Measurements from ENCODE around the gene LSM3. TPM values are rescaled to one million over a fixed set of nuclear protein-coding genes. Genes with fewer than 3 reads are reported as not detected.

LSM3 gene
- total RNA-seq, 2 donors from 2014 or later: 4.9 TPM

GRCh38 chr3:14239940-14240339 is 61.3 kb downstream of the LSM3 start:
- Histone ChIP-seq H3K36me3 (no peaks in the 10 kb centered on the region), H3K27ac (no peak overlapping the region), H3K4me1 (ENCODE audit: control insufficient read depth in 1 of 2, low read depth in 2 of 2) (peaks cover 0 to 5% of the 10 kb centered on the region in 2 donors), H3K4me3 (no peak overlapping the region), H3K27me3 (replicated peaks; ENCODE audit: insufficient read depth) (no peaks in the 10 kb centered on the region), H3K9me3 (no peaks in the 10 kb centered on the region)
- no peak for DNase-seq (ENCODE audit: low spot score)
- TF ChIP-seq CTCF (IDR thresholded peaks at IDR 0.05): no peak
- ATAC-seq (ENCODE audit: insufficient number of reproducible peaks, low FRiP score, low read depth): no peak

- Histone ChIP-seq H3K9me3 (no peaks in the 10 kb centered on the region), H3K27ac (no peak overlapping the region), H3K4me3 (no peak overlapping the region), H3K27me3 (replicated peaks; ENCODE audit: insufficient read depth) (no peaks in the 10 kb centered on the region), H3K4me1 (ENCODE audit: control insufficient read depth in 1 of 2, low read depth in 2 of 2) (peaks cover 0 to 5% of the 10 kb centered on the region in 2 donors), H3K36me3 (no peaks in the 10 kb centered on the region)
- no peak for TF ChIP-seq CTCF (IDR thresholded peaks at IDR 0.05)
- DNase-seq (ENCODE audit: low spot score) (no peak), ATAC-seq (ENCODE audit: insufficient number of reproducible peaks, low FRiP score, low read depth) (no peak)
Observed at GRCh38 chr3:14240366-14240765, 61.7 kb downstream of the LSM3 start.

GRCh38 chr3:14241716-14242115 is 63.1 kb downstream of the LSM3 start:
- TF ChIP-seq CTCF (IDR thresholded peaks at IDR 0.05): no peak
- H3K4me1 ChIP-seq (ENCODE audit: control insufficient read depth in 1 of 2, low read depth in 2 of 2): peaks cover 0 to 5% of the 10 kb centered on the region in 2 donors
- no peak for DNase-seq (ENCODE audit: low spot score)

GRCh38 chr3:14242490-14243311 is 64.1 kb downstream of the LSM3 start:
- H3K4me3 ChIP-seq: no peak overlapping the region
- TF ChIP-seq CTCF (IDR thresholded peaks at IDR 0.05): no peak
- ATAC-seq (ENCODE audit: insufficient number of reproducible peaks, low FRiP score, low read depth) (no peak), DNase-seq (ENCODE audit: low spot score) (no peak)
- no peaks in the 10 kb centered on the region for H3K36me3 ChIP-seq
- no peaks in the 10 kb centered on the region for H3K27me3 ChIP-seq (replicated peaks; ENCODE audit: insufficient read depth)
- no peaks in the 10 kb centered on the region for H3K9me3 ChIP-seq
- H3K27ac ChIP-seq: no peak overlapping the region
- H3K4me1 ChIP-seq (ENCODE audit: control insufficient read depth in 1 of 2, low read depth in 2 of 2): peaks cover 0 to 2% of the 10 kb centered on the region in 2 donors

More at GRCh38 chr3:14241716-14242115, 63.1 kb downstream of the LSM3 start:
- Histone ChIP-seq H3K27me3 (replicated peaks; ENCODE audit: insufficient read depth) (no peaks in the 10 kb centered on the region), H3K4me3 (no peak overlapping the region), H3K9me3 (no peaks in the 10 kb centered on the region), H3K27ac (no peak overlapping the region), H3K36me3 (no peaks in the 10 kb centered on the region)
- ATAC-seq (ENCODE audit: insufficient number of reproducible peaks, low FRiP score, low read depth): no peak

GRCh38 chr3:14243782-14244181 is 65.2 kb downstream of the LSM3 start:
- H3K4me3 ChIP-seq: no peak overlapping the region
- no peaks in the 10 kb centered on the region for H3K27me3 ChIP-seq (replicated peaks; ENCODE audit: insufficient read depth)
- TF ChIP-seq CTCF (IDR thresholded peaks at IDR 0.05): no peak
- no peaks in the 10 kb centered on the region for H3K4me1 ChIP-seq (ENCODE audit: control insufficient read depth in 1 of 2, low read depth in 2 of 2)
- DNase-seq (ENCODE audit: low spot score): no peak
- no peak overlapping the region for H3K27ac ChIP-seq
- no peaks in the 10 kb centered on the region for H3K36me3 ChIP-seq
- no peaks in the 10 kb centered on the region for H3K9me3 ChIP-seq
- ATAC-seq (ENCODE audit: insufficient number of reproducible peaks, low FRiP score, low read depth): no peak

Data from thoracic aorta (tissue), 2 donors.